GDM1 (cell line): ENCODE measurements around the gene SHANK3.

Experiments used
- DNase-seq: peaks from one replicate; lab custom pipeline; 2025; lab: John Stamatoyannopoulos, UW

Gene SHANK3

GRCh38 chr22:50699756-50700386 is 27.2 kb downstream of the SHANK3 start:
- no peak for DNase-seq

- no peak for DNase-seq
Measured at GRCh38 chr22:50700387-50701075, 27.9 kb downstream of the SHANK3 start.

- DNase-seq = no peak
Measured at GRCh38 chr22:50701076-50701419, 28.4 kb downstream of the SHANK3 start.

- no peak for DNase-seq
Measured at GRCh38 chr22:50701428-50702154, 29.0 kb downstream of the SHANK3 start.

- no peak for DNase-seq
Measured at GRCh38 chr22:50702261-50702671, 29.6 kb downstream of the SHANK3 start.

GRCh38 chr22:50702821-50703725 is 30.4 kb downstream of the SHANK3 start:
- DNase-seq = no peak

GRCh38 chr22:50703726-50704509 is 31.3 kb downstream of the SHANK3 start:
- DNase-seq = no peak

- no peak for DNase-seq
Measured at GRCh38 chr22:50704510-50705218, 32.0 kb downstream of the SHANK3 start.

- no peak for DNase-seq
Measured at GRCh38 chr22:50705219-50705691, 32.6 kb downstream of the SHANK3 start.

GRCh38 chr22:50705851-50706351 is 33.3 kb downstream of the SHANK3 start:
- no peak for DNase-seq

- no peak for DNase-seq
Measured at GRCh38 chr22:50706481-50707125, 34.0 kb downstream of the SHANK3 start.

GRCh38 chr22:50708474-50708873 is 35.9 kb downstream of the SHANK3 start:
- DNase-seq = no peak

- DNase-seq = no peak
Measured at GRCh38 chr22:50708996-50709395, 36.4 kb downstream of the SHANK3 start.

- no peak for DNase-seq
Measured at GRCh38 chr22:50710221-50710620, 37.6 kb downstream of the SHANK3 start.

GRCh38 chr22:50710886-50711285 is 38.3 kb downstream of the SHANK3 start:
- no peak for DNase-seq

GRCh38 chr22:50711446-50712340 is 39.1 kb downstream of the SHANK3 start:
- DNase-seq = no peak

- no peak for DNase-seq
Measured at GRCh38 chr22:50712341-50713007, 39.9 kb downstream of the SHANK3 start.

- DNase-seq = no peak
Measured at GRCh38 chr22:50713008-50713385, 40.4 kb downstream of the SHANK3 start.
